Testis (tissue), 2 donors: ENCODE data around the gene C3.

ENCODE experiments used
- POLR2A ChIP-seq: fragments of 450-650 bp; IDR thresholded peaks from one replicate; pipeline ENCODE4 v1.6.1; 2017; ENCODE audit warnings: antibody characterized with exemption, mild to moderate bottlenecking, moderate library complexity
- TF ChIP-seq, protein P1 (sequence below), 3 experiments: fragments of 450-650 bp in 2 of 3; fragments of 200-600 bp in 1 of 3; sonication (generic) in 1 of 3; IDR thresholded peaks; one replicate each; pipeline ENCODE4 v1.5.1; 2016 to 2019; ENCODE audit warnings: antibody characterized with exemption in 3 of 3, mild to moderate bottlenecking in 2 of 3, moderate library complexity in 1 of 3

GRCh38 chr19:6683971-6684370, 36.5 kb downstream of the C3 start:
- TF ChIP-seq, protein P1, sequence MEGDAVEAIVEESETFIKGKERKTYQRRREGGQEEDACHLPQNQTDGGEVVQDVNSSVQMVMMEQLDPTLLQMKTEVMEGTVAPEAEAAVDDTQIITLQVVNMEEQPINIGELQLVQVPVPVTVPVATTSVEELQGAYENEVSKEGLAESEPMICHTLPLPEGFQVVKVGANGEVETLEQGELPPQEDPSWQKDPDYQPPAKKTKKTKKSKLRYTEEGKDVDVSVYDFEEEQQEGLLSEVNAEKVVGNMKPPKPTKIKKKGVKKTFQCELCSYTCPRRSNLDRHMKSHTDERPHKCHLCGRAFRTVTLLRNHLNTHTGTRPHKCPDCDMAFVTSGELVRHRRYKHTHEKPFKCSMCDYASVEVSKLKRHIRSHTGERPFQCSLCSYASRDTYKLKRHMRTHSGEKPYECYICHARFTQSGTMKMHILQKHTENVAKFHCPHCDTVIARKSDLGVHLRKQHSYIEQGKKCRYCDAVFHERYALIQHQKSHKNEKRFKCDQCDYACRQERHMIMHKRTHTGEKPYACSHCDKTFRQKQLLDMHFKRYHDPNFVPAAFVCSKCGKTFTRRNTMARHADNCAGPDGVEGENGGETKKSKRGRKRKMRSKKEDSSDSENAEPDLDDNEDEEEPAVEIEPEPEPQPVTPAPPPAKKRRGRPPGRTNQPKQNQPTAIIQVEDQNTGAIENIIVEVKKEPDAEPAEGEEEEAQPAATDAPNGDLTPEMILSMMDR (IDR thresholded peaks at IDR 0.05): no peak
- TF ChIP-seq POLR2A: no peak
